ENCODE measurements around the gene EPHA8. TPM values are rescaled to one million over a fixed set of nuclear protein-coding genes. Genes with fewer than 3 reads are reported as not detected.

Gene EPHA8
- total and polyA plus RNA-seq, 4 donors = not detected

DNA sequence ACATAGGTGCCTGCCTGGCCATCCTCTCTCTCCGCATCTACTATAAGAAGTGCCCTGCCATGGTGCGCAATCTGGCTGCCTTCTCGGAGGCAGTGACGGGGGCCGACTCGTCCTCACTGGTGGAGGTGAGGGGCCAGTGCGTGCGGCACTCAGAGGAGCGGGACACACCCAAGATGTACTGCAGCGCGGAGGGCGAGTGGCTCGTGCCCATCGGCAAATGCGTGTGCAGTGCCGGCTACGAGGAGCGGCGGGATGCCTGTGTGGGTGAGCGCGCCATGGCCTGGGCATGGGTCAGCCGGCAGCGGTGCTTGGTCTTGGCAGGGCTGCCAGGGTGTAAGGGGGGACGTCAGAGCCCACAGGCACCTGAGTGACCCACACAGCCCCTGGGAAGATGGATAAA lies 13.3 kb downstream of the EPHA8 start:
- TF ChIP-seq NR2F2 (IDR thresholded peaks at IDR 0.05) (no peak), RAD21 (IDR thresholded peaks at IDR 0.05) (no peak), YY1 (IDR thresholded peaks at IDR 0.05) (no peak), ZBTB33 (IDR thresholded peaks at IDR 0.05) (no peak), SP1 (IDR thresholded peaks at IDR 0.05) (no peak), HNF4G (IDR thresholded peaks at IDR 0.05) (no peak), FOXA2 (IDR thresholded peaks at IDR 0.05) (no peak)
- TF ChIP-seq, protein P1, sequence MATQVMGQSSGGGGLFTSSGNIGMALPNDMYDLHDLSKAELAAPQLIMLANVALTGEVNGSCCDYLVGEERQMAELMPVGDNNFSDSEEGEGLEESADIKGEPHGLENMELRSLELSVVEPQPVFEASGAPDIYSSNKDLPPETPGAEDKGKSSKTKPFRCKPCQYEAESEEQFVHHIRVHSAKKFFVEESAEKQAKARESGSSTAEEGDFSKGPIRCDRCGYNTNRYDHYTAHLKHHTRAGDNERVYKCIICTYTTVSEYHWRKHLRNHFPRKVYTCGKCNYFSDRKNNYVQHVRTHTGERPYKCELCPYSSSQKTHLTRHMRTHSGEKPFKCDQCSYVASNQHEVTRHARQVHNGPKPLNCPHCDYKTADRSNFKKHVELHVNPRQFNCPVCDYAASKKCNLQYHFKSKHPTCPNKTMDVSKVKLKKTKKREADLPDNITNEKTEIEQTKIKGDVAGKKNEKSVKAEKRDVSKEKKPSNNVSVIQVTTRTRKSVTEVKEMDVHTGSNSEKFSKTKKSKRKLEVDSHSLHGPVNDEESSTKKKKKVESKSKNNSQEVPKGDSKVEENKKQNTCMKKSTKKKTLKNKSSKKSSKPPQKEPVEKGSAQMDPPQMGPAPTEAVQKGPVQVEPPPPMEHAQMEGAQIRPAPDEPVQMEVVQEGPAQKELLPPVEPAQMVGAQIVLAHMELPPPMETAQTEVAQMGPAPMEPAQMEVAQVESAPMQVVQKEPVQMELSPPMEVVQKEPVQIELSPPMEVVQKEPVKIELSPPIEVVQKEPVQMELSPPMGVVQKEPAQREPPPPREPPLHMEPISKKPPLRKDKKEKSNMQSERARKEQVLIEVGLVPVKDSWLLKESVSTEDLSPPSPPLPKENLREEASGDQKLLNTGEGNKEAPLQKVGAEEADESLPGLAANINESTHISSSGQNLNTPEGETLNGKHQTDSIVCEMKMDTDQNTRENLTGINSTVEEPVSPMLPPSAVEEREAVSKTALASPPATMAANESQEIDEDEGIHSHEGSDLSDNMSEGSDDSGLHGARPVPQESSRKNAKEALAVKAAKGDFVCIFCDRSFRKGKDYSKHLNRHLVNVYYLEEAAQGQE (IDR thresholded peaks at IDR 0.05) = no peak
- Histone ChIP-seq H3K27me3 (ENCODE audit: control insufficient read depth in 4 of 4, insufficient read depth in 4 of 4, low read length in 3 of 4) (peaks cover 0 to 2% (median under 1%) of the 10 kb centered on the region in 4 donors), H3K9ac (ENCODE audit: low read depth in 1 of 2, low read length in 2 of 2) (no peak overlapping the region), H3K4me3 (ENCODE audit: low read depth in 1 of 3, low read length in 3 of 3) (no peak overlapping the region), H3K9me3 (ENCODE audit: control insufficient read depth in 4 of 4, low read length in 3 of 4) (no peaks in the 10 kb centered on the region), H3K36me3 (ENCODE audit: control insufficient read depth in 4 of 4, insufficient read depth in 3 of 4, low read depth in 1 of 4, low read length in 3 of 4) (no peaks in the 10 kb centered on the region), H3K27ac (ENCODE audit: low read depth in 1 of 2, low read length in 2 of 2) (no peak overlapping the region), H3K4me1 (ENCODE audit: control insufficient read depth in 4 of 4, insufficient read depth in 4 of 4, low read length in 3 of 4) (no peaks in the 10 kb centered on the region)
- whole genome bisulfite sequencing = 92% methylated on average over 24 of the region's 24 CpGs
- DNase-seq (ENCODE audit: low spot score) = no peak

GRCh38 chr1:22578732-22579361 lies 15.6 kb downstream of the EPHA8 start:
- H3K4me3 ChIP-seq (ENCODE audit: low read depth in 1 of 3, low read length in 3 of 3) = no peak overlapping the region

DNA sequence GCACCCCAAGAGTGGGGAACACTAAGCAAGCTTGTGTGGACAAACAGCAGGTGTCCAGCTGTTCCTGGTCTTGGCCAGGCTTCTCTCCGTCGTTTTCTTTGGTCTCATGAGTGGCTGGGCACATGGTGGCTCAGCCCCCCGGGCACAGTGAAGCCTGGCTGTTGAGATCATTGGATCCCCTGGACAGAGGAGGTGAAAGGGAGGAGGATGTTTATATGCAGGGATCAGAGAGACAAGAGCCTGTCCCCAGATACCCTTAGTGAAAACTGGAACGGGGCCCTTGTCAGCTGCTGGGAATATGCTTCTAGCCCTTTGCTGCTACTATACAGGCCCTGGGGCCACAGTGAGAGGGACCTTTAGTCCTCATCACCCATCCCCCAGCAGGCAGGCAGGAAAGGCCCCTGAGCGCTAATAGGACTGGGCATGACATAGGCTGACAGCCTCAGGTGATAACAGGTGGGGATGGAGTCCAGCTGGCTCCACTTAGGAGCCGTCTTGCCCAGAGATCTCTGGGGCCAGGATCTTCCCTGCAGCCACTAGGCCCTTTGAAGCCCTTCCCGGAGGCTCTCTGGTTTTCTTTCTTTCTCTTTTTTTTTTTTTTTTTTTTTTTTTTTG lies 16.4 kb downstream of the EPHA8 start:
- no peak for DNase-seq (ENCODE audit: low spot score)
- H3K4me1 ChIP-seq (ENCODE audit: control insufficient read depth in 4 of 4, insufficient read depth in 4 of 4, low read length in 3 of 4) = no peaks in the 10 kb centered on the region
- H3K27me3 ChIP-seq (ENCODE audit: control insufficient read depth in 4 of 4, insufficient read depth in 4 of 4, low read length in 3 of 4) = peaks cover 0 to 2% (median 0%) of the 10 kb centered on the region in 4 donors
- H3K9ac ChIP-seq (ENCODE audit: low read depth in 1 of 2, low read length in 2 of 2) = no peak overlapping the region
- H3K36me3 ChIP-seq (ENCODE audit: control insufficient read depth in 4 of 4, insufficient read depth in 3 of 4, low read depth in 1 of 4, low read length in 3 of 4) = no peaks in the 10 kb centered on the region
- 46% methylated on average over 7 of the region's 7 CpGs for WGBS
- no peak overlapping the region for H3K4me3 ChIP-seq (ENCODE audit: low read depth in 1 of 3, low read length in 3 of 3)
- H3K27ac ChIP-seq (ENCODE audit: low read depth in 1 of 2, low read length in 2 of 2) = no peak overlapping the region
- no peaks in the 10 kb centered on the region for H3K9me3 ChIP-seq (ENCODE audit: control insufficient read depth in 4 of 4, low read length in 3 of 4)
- no peak for TF ChIP-seq YY1 (IDR thresholded peaks at IDR 0.05)
- TF ChIP-seq, protein P2, sequence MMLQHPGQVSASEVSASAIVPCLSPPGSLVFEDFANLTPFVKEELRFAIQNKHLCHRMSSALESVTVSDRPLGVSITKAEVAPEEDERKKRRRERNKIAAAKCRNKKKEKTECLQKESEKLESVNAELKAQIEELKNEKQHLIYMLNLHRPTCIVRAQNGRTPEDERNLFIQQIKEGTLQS (IDR thresholded peaks at IDR 0.05) = no peak
- no peak for TF ChIP-seq RAD21 (IDR thresholded peaks at IDR 0.05)
- no peak for TF ChIP-seq TAF1 (conservative IDR thresholded peaks at IDR 0.05)
- TF ChIP-seq JUND (IDR thresholded peaks at IDR 0.05) = no peak
- no peak for TF ChIP-seq NR2F2 (IDR thresholded peaks at IDR 0.05)
- TF ChIP-seq RXRA (IDR thresholded peaks at IDR 0.05) = no peak
- TF ChIP-seq, protein P1 (IDR thresholded peaks at IDR 0.05) = no peak
- TF ChIP-seq, protein P3, sequence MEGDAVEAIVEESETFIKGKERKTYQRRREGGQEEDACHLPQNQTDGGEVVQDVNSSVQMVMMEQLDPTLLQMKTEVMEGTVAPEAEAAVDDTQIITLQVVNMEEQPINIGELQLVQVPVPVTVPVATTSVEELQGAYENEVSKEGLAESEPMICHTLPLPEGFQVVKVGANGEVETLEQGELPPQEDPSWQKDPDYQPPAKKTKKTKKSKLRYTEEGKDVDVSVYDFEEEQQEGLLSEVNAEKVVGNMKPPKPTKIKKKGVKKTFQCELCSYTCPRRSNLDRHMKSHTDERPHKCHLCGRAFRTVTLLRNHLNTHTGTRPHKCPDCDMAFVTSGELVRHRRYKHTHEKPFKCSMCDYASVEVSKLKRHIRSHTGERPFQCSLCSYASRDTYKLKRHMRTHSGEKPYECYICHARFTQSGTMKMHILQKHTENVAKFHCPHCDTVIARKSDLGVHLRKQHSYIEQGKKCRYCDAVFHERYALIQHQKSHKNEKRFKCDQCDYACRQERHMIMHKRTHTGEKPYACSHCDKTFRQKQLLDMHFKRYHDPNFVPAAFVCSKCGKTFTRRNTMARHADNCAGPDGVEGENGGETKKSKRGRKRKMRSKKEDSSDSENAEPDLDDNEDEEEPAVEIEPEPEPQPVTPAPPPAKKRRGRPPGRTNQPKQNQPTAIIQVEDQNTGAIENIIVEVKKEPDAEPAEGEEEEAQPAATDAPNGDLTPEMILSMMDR (IDR thresholded peaks at IDR 0.05; ENCODE audit: low read depth, low read length, missing input control) = no peak
- no peak for TF ChIP-seq FOXA2 (IDR thresholded peaks at IDR 0.05)

More at GRCh38 chr1:22578732-22579361, 15.6 kb downstream of the EPHA8 start:
- H3K9ac ChIP-seq (ENCODE audit: low read depth in 1 of 2, low read length in 2 of 2) = no peak overlapping the region
- no peak overlapping the region for H3K27ac ChIP-seq (ENCODE audit: low read depth in 1 of 2, low read length in 2 of 2)
- no peak for DNase-seq (ENCODE audit: low spot score)
- H3K36me3 ChIP-seq (ENCODE audit: control insufficient read depth in 4 of 4, insufficient read depth in 3 of 4, low read depth in 1 of 4, low read length in 3 of 4) = no peaks in the 10 kb centered on the region
- H3K4me1 ChIP-seq (ENCODE audit: control insufficient read depth in 4 of 4, insufficient read depth in 4 of 4, low read length in 3 of 4) = no peaks in the 10 kb centered on the region
- 80% methylated on average over 12 of the region's 12 CpGs for WGBS
- H3K9me3 ChIP-seq (ENCODE audit: control insufficient read depth in 4 of 4, low read length in 3 of 4) = no peaks in the 10 kb centered on the region
- peaks cover 0 to 2% (median 0%) of the 10 kb centered on the region in 4 donors for H3K27me3 ChIP-seq (ENCODE audit: control insufficient read depth in 4 of 4, insufficient read depth in 4 of 4, low read length in 3 of 4)
- TF ChIP-seq JUND (IDR thresholded peaks at IDR 0.05) = no peak
- no peak for TF ChIP-seq RXRA (IDR thresholded peaks at IDR 0.05)
- no peak for TF ChIP-seq HNF4G (IDR thresholded peaks at IDR 0.05)

Measured in liver (tissue), 9 donors.